ENCODE data around the gene TSACC.

- TF ChIP-seq CTCF (IDR thresholded peaks at IDR 0.05) (no peak), POLR2A (IDR thresholded peaks at IDR 0.05) (no peak)
Observed at GRCh38 chr1:156308078-156308477, 30.2 kb upstream of the TSACC start.

Measured in Peyer's patch (tissue), 4 donors.